GM23338 (cell line): Measurements from ENCODE around the gene SASH1. TPM values are rescaled to one million over a fixed set of nuclear protein-coding genes. Genes with fewer than 3 reads are reported as not detected.

Experiments
- ATAC-seq: fragments of 200-7000 bp; cut with Tn5 transposase; 3 replicates; pipeline ENCODE4 v1.9.1; 2020
- DNase-seq: peaks from one replicate; pipeline ENCODE4 v3.0.0-alpha.2; 2015; ENCODE audit warnings: low spot score
- H2AFZ ChIP-seq: fragments of 200-600 bp; sonication (generic); 2 replicates; pipeline ENCODE4 v1.8.0; 2016; ENCODE audit warnings: antibody characterized with exemption, mild to moderate bottlenecking, moderate library complexity
- H3F3A ChIP-seq: fragments of 200-600 bp; sonication (generic); replicated peaks from 2 replicates; pipeline ENCODE4 v1.8.0; 2017; ENCODE audit warnings: antibody characterized with exemption, mixed run types, low read depth
- H3K27ac ChIP-seq: fragments of 200-600 bp; sonication (generic); 2 replicates; pipeline ENCODE4 v1.6.1; 2016; ENCODE audit warnings: low read depth
- H3K27me3 ChIP-seq: fragments of 200-600 bp; sonication (generic); 2 replicates; pipeline ENCODE4 v1.8.0; 2016; ENCODE audit warnings: mild to moderate bottlenecking, mixed run types, moderate library complexity; ENCODE audit not compliant: insufficient read depth
- H3K36me3 ChIP-seq: fragments of 200-600 bp; sonication (generic); 2 replicates; pipeline ENCODE4 v1.8.0; 2016; ENCODE audit warnings: mild to moderate bottlenecking; ENCODE audit not compliant: insufficient read depth
- H3K4me1 ChIP-seq: fragments of 200-600 bp; sonication (generic); 2 replicates; pipeline ENCODE4 v1.8.0; 2016; ENCODE audit warnings: mild to moderate bottlenecking, moderate library complexity; ENCODE audit not compliant: insufficient read depth
- H3K4me2 ChIP-seq: fragments of 200-600 bp; sonication (generic); 2 replicates; pipeline ENCODE4 v1.7.1; 2017; ENCODE audit warnings: mixed run types
- H3K4me3 ChIP-seq: fragments of 200-600 bp; sonication (generic); 2 replicates; pipeline ENCODE4 v1.6.1; 2016; ENCODE audit warnings: mixed run types
- H3K79me2 ChIP-seq: fragments of 200-600 bp; sonication (generic); replicated peaks from 2 replicates; pipeline ENCODE4 v1.8.0; 2017; ENCODE audit warnings: mild to moderate bottlenecking; ENCODE audit not compliant: insufficient read depth
- H3K9me2 ChIP-seq: fragments of 200-600 bp; sonication (generic); 2 replicates; pipeline ENCODE4 v1.8.0; 2017; ENCODE audit not compliant: insufficient read depth
- H4K20me1 ChIP-seq: fragments of 200-600 bp; sonication (generic); replicated peaks from 2 replicates; pipeline ENCODE4 v1.8.0; 2017; ENCODE audit warnings: mild to moderate bottlenecking; ENCODE audit not compliant: insufficient read depth
- H3K27ac Mint-ChIP-seq: 2 replicates; pipeline ENCODE4 v1.8.0; 2020; ENCODE audit warnings: inconsistent platforms, mild to moderate bottlenecking, moderate library complexity, mixed read lengths
- H3K27me3 Mint-ChIP-seq: 3 replicates; pipeline ENCODE4 v1.8.0; 2022; ENCODE audit warnings: low read depth, mild to moderate bottlenecking, moderate library complexity, mixed read lengths, inconsistent platforms; ENCODE audit not compliant: insufficient read depth, poor library complexity
- H3K36me3 Mint-ChIP-seq: 3 replicates; pipeline ENCODE4 v1.8.0; 2021; ENCODE audit warnings: low read depth, mild to moderate bottlenecking, inconsistent platforms, moderate library complexity, mixed read lengths
- H3K4me1 Mint-ChIP-seq: 3 replicates; pipeline ENCODE4 v1.8.0; 2020; ENCODE audit warnings: mild to moderate bottlenecking, inconsistent platforms, mixed read lengths
- H3K4me3 Mint-ChIP-seq: 3 replicates; pipeline ENCODE4 v1.8.0; 2021; ENCODE audit warnings: moderate library complexity, mild to moderate bottlenecking, inconsistent platforms, mixed read lengths
- H3K9me3 Mint-ChIP-seq: 3 replicates; pipeline ENCODE4 v1.8.0; 2020; ENCODE audit warnings: moderate library complexity, mild to moderate bottlenecking, inconsistent platforms, mixed read lengths
- CREB1 ChIP-seq: fragments of 250-450 bp; sonication (Bioruptor Pico); IDR thresholded peaks from 2 replicates; pipeline ENCODE4 v1.5.0; 2020; ENCODE audit warnings: low read depth, mild to moderate bottlenecking, moderate library complexity
- CTCF ChIP-seq, 2 experiments: fragments of 200-600 bp in 1 of 2; sonication (generic) in 1 of 2; conservative IDR thresholded peaks; 2 replicates each; pipeline versions ENCODE4 v1.5.1 to v1.6.1; 2016 to 2017; ENCODE audit warnings: antibody characterized with exemption in 2 of 2, low read depth in 2 of 2, mild to moderate bottlenecking in 2 of 2, moderate library complexity in 1 of 2
- ETS1 ChIP-seq: IDR thresholded peaks from 2 replicates; pipeline ENCODE4 v1.6.1; 2016; ENCODE audit warnings: antibody characterized with exemption
- EZH2 ChIP-seq: fragments of 200-600 bp; sonication (generic); IDR thresholded peaks from one replicate; pipeline ENCODE4 v1.8.0; 2017; ENCODE audit warnings: antibody characterized with exemption, mild to moderate bottlenecking, low read depth; ENCODE audit not compliant: unreplicated experiment
- EZH2phosphoT487 ChIP-seq: fragments of 200-600 bp; sonication (generic); IDR thresholded peaks from one replicate; pipeline ENCODE4 v1.8.1; 2018; ENCODE audit warnings: antibody characterized with exemption; ENCODE audit not compliant: unreplicated experiment
- JUNB ChIP-seq: IDR thresholded peaks from one replicate; pipeline ENCODE4 v1.6.1; 2016; ENCODE audit warnings: antibody characterized with exemption; ENCODE audit not compliant: unreplicated experiment
- NANOG ChIP-seq: IDR thresholded peaks from 2 replicates; pipeline ENCODE4 v1.6.1; 2016; ENCODE audit warnings: antibody characterized with exemption, borderline replicate concordance
- POLR2AphosphoS5 ChIP-seq: IDR thresholded peaks from 2 replicates; pipeline ENCODE4 v1.6.1; 2016; ENCODE audit warnings: antibody characterized with exemption, low read depth
- REST ChIP-seq: IDR thresholded peaks from one replicate; pipeline ENCODE4 v1.6.1; 2018; ENCODE audit warnings: antibody characterized with exemption; ENCODE audit not compliant: unreplicated experiment
- STAT1 ChIP-seq: IDR thresholded peaks from one replicate; pipeline ENCODE4 v1.6.1; 2016; ENCODE audit warnings: antibody characterized with exemption; ENCODE audit not compliant: unreplicated experiment
- ZNF114 ChIP-seq: fragments of 250-450 bp; sonication (Bioruptor Pico); IDR thresholded peaks from 2 replicates; pipeline ENCODE4 v1.5.0; 2020; ENCODE audit warnings: mild to moderate bottlenecking, moderate library complexity
- ZNF331 ChIP-seq: fragments of 250-450 bp; sonication (Bioruptor Pico); IDR thresholded peaks from 2 replicates; pipeline ENCODE4 v1.5.0; 2020; ENCODE audit warnings: low read depth, mild to moderate bottlenecking, moderate library complexity
- polyA plus RNA-seq: library from polyadenylated mRNA; unstranded; fragments of >200 nt; fragmentation: Nextera tagmentation; extraction: Ambion mirVana; gene quantifications from 2 replicates; pipeline ENCODE4 v1.2.1, GENCODE V29; 2016
- total RNA-seq: library from RNA; depleted of rRNA; stranded (reverse); fragments of >200 nt; shearing (Covaris generic); gene quantifications from 2 replicates; pipeline ENCODE4 v1.2.3, GENCODE V29; 2014

Gene SASH1
- total and polyA plus RNA-seq, 2 experiments from 2014 or later: 8.2 to 30.2 TPM

GRCh38 chr6:148413321-148414091 is 70.9 kb downstream of the SASH1 start (continued):
- TF ChIP-seq REST (no peak), CTCF (conservative IDR thresholded peaks at IDR 0.05; ENCODE audit: low read depth in 2 of 2) (no peak), NANOG (no peak), JUNB (no peak), STAT1 (no peak), POLR2AphosphoS5 (no peak), EZH2phosphoT487 (no peak)

- peaks cover 22% of the 10 kb centered on the region for H3K79me2 ChIP-seq
- DNase-seq (no peak), ATAC-seq (no peak)
- no peaks in the 10 kb centered on the region for H3K27me3 ChIP-seq
- H3F3A ChIP-seq: no peaks in the 10 kb centered on the region
- Mint-ChIP-seq H3K4me3 (no peak overlapping the region), H3K27me3 (peaks cover 6% of the 10 kb centered on the region), H3K9me3 (no peaks in the 10 kb centered on the region), H3K4me1 (peaks cover 20% of the 10 kb centered on the region), H3K27ac (no peak overlapping the region), H3K36me3 (no peaks in the 10 kb centered on the region)
- no peak overlapping the region for H3K4me3 ChIP-seq
- no peak overlapping the region for H3K27ac ChIP-seq
- no peak overlapping the region for H2AFZ ChIP-seq
- peaks cover 16% of the 10 kb centered on the region for H3K4me1 ChIP-seq
- no peaks in the 10 kb centered on the region for H3K9me2 ChIP-seq
- H3K4me2 ChIP-seq: no peak overlapping the region
- H3K36me3 ChIP-seq: no peaks in the 10 kb centered on the region
- H4K20me1 ChIP-seq: no peaks in the 10 kb centered on the region
- no peak for TF ChIP-seq STAT1
- no peak for TF ChIP-seq JUNB
- no peak for TF ChIP-seq ETS1
- TF ChIP-seq EZH2phosphoT487: no peak
- TF ChIP-seq ZNF114 (CRISPR knock-in tag): no peak
- no peak for TF ChIP-seq POLR2AphosphoS5
- no peak for TF ChIP-seq EZH2
- no peak for TF ChIP-seq CREB1 (CRISPR knock-in tag)
- no peak for TF ChIP-seq REST
- TF ChIP-seq CTCF (conservative IDR thresholded peaks at IDR 0.05; ENCODE audit: low read depth in 2 of 2): no peak
- TF ChIP-seq ZNF331 (CRISPR knock-in tag): no peak
- no peak for TF ChIP-seq NANOG
Measured at GRCh38 chr6:148414092-148414489, 71.5 kb downstream of the SASH1 start.
